Sigmoid colon (tissue), 4 donors: ENCODE results near the gene KCND3.

ENCODE experiments used
- EP300 ChIP-seq, 4 donors: sonication (generic); formaldehyde crosslinking; IDR thresholded peaks; one replicate each; pipeline ENCODE4 v1.6.1; 2017; ENCODE audit warnings: antibody characterized with exemption in 4 of 4
- POLR2A ChIP-seq, 2 donors: fragments of 450-650 bp; IDR thresholded peaks; one replicate each; pipeline ENCODE4 v1.6.1; 2016; ENCODE audit warnings: antibody characterized with exemption in 2 of 2, mild to moderate bottlenecking in 2 of 2, moderate library complexity in 2 of 2
- POLR2AphosphoS5 ChIP-seq, 4 donors: sonication (generic); formaldehyde crosslinking; IDR thresholded peaks; one replicate each; pipeline ENCODE4 v1.6.1; 2017; ENCODE audit warnings: antibody characterized with exemption in 4 of 4
- TF ChIP-seq, protein P1 (sequence below), 4 experiments: fragments of 450-650 bp in 3 of 4; fragments of 200-600 bp in 1 of 4; IDR thresholded peaks; one replicate each; pipeline ENCODE4 v1.5.1; 2016 to 2019; ENCODE audit warnings: antibody characterized with exemption in 4 of 4, mild to moderate bottlenecking in 3 of 4, moderate library complexity in 2 of 4

DNA sequence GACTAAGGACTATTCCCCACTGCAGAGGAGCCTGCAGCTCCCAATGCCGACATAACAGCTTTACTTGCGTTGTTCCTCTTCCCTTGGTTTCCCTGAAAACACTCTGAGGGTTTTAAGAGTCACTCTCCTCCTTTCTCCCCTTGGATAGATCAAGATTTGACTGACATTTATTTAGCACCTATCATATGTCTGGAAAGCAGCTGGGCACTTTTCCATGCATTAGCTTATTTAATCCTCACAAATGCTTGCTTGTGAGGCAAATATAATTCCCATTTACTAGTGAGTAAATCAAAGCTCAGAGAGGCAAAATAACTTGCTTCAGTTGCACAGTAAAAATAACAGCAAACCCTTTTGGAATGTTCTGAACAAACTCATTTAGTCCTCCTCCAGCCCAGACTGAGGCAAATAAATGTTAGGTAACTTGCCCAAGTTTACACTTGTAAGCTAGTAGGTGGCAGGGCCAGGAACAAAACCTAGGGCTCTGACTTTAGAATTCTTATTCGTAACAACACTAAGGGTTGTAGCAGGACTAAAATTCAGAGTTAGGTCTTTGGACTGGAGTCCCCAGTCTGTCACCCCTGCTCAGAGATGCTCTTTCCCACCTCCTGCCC is 81.4 kb downstream of the KCND3 start:
- TF ChIP-seq, protein P1, sequence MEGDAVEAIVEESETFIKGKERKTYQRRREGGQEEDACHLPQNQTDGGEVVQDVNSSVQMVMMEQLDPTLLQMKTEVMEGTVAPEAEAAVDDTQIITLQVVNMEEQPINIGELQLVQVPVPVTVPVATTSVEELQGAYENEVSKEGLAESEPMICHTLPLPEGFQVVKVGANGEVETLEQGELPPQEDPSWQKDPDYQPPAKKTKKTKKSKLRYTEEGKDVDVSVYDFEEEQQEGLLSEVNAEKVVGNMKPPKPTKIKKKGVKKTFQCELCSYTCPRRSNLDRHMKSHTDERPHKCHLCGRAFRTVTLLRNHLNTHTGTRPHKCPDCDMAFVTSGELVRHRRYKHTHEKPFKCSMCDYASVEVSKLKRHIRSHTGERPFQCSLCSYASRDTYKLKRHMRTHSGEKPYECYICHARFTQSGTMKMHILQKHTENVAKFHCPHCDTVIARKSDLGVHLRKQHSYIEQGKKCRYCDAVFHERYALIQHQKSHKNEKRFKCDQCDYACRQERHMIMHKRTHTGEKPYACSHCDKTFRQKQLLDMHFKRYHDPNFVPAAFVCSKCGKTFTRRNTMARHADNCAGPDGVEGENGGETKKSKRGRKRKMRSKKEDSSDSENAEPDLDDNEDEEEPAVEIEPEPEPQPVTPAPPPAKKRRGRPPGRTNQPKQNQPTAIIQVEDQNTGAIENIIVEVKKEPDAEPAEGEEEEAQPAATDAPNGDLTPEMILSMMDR (IDR thresholded peaks at IDR 0.05) = no peak
- TF ChIP-seq POLR2A (IDR thresholded peaks at IDR 0.05) (no peak), POLR2AphosphoS5 (IDR thresholded peaks at IDR 0.05) (no peak), EP300 (IDR thresholded peaks at IDR 0.05) (no peak)
